HG03060 (cell line): ENCODE results near the gene LDHAL6B.

Source experiments
- ATAC-seq: cut with Tn5 transposase; IDR thresholded peaks from one replicate; pipeline ENCODE4 v1.9.1; 2021; ENCODE audit warnings: low read depth, moderate number of reproducible peaks; ENCODE audit not compliant: unreplicated experiment

LDHAL6B gene

DNA sequence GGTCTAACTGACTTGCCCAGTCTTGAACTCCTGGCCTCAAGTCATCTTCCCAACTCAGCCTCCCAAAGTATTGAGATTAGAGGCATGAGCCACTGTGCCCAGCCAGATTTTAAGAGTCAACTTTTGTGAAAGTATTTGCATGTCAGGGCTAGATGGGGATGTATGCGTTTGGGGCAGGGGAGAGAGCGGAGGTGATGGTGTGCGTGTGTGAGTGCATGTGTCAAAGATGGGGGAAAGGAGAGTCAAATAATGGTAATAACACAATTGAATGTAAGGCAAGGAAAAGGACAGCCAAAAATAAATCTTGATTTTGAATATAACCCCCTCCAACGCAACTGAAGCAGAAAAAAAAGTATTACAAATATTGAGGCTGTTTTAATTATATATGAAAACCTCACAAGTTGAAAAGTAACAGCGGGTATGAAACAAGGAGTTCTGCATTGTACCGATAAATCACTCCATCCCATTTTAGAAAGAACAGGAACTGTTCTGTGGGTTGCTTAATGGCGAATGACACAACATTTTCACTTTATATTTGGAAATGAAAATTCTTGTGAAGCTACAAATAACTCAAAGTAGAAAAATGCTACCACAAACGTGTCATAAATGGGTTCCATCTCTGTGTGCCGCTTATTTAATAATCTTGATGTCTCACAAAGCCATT, 29.9 kb upstream of the LDHAL6B start:
- no peak for ATAC-seq

DNA sequence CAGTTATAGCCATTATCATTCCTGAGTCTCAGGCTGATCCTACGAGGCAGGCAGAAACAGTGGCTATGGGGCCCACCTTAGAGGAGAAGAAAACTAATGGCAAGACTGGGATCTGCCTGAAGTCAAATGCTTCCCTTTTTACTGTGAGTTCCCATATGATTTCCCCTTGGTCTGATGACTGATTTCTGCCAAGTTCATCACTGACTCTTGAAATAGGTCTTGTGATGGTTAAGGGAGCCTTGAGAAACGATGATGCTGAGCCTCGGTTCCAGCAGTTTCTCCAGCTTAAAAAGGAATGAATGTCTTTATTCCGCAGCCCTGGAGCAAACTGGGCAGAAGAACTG, 29.4 kb upstream of the LDHAL6B start:
- no peak for ATAC-seq

DNA sequence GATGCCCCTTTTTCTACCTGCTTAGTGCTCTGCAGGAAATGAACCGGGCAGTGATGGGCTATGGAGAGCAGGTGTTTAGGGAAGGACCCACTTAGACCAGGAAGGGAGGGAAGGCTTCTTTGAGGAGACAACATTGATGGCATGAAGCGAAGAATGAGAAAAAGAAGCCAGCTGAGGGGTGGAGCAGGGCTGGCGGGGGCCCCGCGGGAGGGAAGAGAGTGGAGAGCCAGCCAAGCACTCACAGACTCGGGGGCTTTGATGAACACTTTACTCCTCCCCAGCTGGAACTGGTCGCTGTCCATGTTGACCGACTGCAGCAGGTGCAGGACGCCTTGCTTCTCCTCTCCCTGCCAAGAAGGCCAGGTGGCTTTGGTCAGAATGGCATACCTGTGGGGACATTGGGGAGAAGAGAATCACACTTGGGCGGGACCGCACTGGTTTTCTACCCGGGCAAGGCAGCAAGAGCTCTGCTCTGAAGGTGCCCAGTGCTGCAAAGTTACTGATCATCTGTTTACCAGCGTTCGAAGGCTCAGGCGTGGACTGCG, 28.4 kb upstream of the LDHAL6B start:
- ATAC-seq = no peak

DNA sequence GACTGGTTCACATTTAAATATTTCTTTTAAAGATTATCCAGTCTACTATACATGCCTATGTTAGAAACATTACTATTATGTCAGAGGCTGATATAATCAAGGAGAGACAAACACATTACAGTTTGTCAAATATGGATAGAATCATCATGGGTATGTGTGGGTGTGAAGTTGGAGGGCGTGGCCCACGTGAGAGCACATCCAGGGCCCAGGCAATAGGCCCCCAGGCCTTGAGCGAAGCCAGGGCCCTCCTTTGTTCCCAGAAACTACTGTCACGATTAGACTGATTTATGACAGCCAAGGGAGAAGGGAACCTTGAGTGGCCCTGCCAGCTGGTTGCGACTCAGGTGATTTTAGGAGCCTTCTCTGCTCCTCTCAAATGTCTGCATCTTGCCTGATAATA, 26.9 kb upstream of the LDHAL6B start:
- ATAC-seq = no peak

DNA sequence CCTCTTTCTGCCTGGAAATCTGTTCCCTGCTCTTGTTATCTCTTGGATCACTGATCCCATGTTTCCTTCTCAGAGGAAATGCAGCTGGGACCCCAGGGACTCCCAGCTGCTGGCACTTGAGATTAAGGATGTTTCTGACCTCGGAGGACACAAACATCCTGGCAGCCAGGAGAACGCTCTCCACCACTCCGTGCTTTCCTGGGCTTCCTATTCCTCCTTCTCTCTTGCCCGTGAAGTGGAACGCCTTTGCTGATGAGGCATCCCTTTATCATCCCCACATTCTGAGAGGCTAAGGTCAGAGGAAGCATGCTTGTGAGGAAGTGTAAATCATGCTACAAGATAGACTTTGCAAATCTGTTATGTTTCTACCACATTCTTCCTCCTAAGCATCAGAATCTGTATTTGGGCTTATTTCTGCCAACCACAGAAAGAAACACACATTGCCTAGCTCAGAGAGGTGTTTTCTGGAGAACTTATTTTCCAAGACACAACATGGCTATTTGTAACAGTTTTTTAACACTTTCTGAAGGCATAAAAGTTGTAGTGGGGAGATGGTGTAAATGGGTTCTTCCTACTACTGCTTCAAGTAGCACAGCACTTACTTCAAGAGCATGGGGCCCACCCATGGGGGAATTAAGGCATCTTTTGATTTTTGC, 25.6 kb upstream of the LDHAL6B start:
- no peak for ATAC-seq

DNA sequence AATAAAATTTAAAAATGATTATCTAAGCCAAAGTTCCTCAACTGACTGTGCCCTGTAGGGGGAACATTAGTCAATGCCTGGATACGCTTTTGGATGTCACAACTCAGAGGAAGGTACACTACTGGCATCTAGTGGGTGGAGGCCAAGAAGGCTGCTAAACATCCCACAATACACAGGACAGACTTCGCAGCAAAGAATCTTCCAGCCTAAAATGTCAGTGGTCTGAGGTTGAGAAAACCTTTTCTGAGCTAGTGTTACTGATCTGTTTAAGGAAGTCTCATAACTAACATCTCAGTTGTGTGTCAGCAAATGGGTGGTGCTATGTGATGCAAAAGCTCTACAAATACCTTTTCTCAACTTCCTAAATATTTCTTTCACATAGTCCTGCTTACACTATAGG, 20.9 kb upstream of the LDHAL6B start:
- no peak for ATAC-seq

DNA sequence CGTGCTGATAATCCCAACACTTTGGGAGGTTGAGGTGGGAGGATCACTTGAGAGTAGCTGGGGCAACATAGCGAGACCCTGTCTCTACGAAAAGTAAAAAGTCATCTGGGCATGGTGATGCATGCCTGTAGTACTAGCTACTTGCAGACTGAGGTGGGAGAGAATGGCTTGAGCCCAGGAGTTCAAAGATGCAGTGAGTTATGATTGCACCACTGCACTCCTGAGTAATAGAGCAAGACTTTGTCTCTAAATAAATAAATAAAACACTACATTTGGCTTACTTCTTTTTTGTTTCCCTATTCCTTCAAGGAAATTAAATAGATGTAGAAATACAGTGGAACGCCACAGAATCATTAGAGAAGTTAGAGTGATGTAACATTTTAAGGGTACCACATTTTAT, 20.1 kb upstream of the LDHAL6B start:
- no peak for ATAC-seq

DNA sequence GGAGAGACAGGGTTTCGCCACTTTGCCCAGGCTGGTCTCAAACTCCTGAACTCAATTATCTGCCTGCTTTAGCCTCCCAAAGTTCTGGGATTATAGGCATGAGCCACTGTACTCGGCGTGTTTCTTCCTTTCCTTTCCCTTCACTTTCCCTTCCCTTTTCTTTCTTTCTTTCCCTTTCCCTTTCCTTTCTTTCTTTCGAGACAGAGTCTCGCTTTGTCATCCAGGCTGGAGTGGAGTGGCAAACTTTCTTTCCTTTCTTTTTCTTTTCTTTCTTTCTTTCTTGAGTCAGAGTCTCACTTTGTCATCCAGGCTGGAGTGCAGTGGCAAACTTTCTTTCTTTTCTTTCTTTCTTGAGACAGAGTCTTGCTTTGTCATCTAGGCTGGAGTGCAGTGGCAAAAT, 17.4 kb upstream of the LDHAL6B start:
- no peak for ATAC-seq

DNA sequence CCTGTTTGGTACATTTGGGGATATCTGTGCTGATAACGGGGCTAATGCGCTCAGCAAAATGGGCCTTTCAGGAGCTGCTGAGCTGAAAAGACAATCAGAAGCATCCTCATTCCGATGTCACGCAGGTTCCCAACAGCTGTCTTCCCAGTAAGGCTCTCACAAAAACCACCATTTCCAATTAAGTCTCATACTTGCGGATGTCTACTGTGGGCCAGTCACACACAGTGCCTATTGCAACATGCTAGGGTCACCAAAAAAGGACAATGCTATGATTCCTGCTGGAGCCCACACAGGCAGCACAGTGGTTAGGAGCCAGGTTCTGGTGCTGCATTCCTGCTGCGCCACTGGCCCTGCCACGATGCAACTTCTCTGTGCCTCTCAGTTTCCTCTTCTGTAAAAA, 16.4 kb upstream of the LDHAL6B start:
- ATAC-seq = no peak

DNA sequence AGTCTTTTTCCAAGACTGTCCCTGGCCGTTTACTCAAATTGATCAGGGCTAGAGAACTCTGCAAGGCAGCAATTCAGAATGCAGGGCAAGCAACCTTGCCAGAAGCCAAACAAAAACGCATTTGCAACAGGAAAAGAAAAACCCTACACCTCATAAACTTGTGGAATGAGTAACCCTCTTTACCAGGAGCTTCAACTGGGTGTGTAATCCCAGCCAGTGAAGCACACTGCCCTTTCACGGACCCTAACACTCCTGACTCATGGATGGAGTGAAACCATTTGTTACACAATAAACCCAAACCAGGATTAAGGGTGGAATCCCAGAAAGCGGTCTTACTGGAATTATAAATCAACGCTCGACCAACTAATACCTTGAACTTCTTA, 14.8 kb upstream of the LDHAL6B start:
- ATAC-seq = no peak

DNA sequence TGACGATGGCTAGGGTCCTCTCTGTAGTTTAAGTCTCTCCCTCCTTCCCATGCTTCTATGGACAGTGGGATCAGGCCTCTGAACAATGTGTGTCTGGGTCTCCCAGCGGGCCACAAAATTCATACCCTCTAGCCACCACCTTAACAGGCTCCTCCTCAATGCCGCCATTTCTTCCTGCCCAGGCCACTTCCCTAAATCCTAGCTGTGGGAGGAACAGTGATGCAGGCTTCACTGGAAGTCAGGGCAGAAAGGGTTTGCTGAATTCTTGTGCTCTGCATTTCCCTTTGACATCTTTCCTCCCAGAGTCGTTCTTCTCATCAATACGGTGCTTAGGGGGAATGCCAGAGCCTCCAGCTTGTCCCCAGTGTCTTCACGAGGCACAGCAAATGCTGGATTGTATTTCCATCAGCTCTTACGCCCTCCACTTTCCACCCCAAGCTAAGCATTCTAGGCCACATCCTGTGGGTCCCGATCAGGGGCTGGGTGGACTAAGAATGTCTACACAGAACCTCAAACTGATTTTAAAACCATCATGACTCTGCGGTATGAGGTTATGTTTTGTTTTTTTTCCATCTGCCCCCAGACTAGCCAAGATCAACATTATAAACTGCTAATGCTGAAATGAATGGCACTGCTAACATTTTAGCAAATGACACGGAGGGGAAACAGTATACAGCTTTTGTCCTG, 11.9 kb upstream of the LDHAL6B start:
- ATAC-seq = no peak

DNA sequence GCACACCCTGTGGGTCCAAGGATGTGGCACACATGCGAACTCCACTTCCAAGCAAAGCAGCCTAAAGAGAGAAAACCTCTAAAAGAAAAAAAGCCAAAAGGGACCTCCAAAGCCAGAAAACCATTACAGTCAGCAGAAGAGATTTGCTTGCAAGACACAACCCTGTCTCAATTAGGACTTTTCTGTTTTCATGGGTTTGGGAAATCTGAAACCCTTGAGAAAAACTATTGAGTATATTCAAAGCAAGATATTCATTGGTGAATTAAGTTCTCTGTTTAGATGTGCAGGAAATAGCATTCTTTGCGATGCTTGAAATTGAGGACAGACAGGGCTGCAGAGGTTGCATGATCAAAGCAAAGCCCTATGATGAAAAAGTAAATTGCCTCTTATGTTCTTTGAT, 10.2 kb upstream of the LDHAL6B start:
- ATAC-seq = no peak

DNA sequence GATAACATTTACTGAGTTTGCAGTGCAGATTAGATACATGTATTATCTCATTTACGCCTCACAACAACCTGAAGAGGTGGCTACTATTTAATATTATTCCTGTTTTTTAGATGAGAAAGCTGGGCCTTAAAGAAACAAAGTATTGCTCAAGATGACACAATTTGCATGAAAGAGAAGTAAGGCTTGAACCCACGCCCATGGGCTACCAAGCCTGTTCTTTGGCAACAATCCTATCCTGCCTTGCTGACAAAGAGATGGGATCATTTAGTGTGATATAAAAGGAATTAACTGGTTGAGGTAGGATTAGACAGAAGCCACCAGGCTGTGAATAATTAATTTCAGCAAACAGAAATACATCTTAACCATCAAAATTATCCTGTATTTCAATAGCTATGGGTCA, 9.2 kb upstream of the LDHAL6B start:
- ATAC-seq = no peak

DNA sequence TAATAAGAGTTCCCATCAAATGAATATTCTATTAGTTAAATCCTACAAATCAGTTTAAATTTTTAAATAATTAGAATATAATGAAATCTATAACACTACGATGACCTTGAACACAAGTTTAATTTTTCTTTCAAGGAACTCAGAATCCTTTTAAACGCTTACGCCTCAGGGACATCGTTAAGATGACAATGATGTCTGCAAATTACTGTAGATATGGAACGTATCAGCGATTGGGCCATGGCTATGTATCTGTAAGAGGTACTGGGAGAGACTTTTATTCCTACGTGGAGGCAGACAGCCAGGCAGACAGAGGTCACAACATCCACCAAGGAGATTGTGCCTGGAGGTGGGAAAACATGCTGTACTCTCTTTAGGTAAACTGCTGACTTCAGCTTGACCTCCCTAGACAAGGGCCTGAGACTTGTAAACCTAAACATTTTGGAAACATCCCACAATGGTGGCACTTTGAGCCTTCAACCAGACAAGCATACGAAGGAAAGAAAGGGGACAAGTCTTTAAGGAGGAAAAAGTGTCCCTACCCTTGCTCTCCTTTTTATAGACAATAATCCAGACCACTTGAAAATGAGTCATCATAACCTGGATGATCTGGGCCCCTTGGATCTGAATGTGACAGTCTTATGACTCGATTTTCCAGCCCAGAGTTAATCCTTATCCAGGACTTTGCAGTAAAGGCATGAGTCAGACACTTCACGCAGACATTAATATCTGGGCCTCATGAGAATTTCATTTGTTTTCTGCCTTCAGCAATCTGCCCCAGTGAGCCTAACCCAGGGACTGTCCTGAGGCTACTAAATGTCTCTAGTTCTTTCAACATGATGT, 6.8 kb upstream of the LDHAL6B start:
- no peak for ATAC-seq

DNA sequence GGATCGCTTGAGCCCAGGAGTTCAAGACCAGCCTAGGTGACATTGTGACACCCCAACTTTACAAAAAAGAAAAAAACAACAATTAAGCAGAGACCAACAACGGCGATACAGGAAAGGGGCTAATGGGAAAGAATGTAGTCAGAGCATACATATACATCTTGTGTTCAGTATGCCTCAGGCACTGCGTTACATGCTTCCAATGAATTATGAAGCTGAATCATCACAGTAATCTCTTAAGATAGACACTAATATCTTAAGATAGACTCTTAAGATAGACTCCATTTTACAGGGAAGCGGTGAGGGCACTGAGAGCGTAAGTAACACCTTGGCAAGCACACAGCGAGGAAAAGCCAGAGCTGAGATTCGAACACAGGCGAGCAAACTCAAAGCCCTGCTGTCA, 6.1 kb upstream of the LDHAL6B start:
- no peak for ATAC-seq

DNA sequence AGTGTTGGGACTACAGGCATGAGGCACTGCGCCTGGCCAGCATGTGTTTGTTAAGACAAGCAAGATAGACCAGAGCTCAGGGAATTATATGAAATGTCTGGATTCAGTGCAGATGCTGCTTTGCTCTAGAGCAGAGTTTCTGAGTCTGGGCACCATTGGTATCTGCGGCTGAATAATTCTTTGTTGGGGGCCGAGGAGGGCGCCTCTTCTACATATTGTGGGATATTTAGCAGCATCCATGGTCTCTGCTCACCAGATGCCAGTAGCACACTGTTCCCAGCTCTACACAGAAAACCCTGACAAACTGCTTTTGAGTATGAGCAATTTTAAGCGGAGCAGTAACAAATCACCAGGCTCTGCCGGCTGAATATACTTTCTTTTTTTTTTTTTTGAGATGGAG, 3.6 kb upstream of the LDHAL6B start:
- ATAC-seq = no peak

DNA sequence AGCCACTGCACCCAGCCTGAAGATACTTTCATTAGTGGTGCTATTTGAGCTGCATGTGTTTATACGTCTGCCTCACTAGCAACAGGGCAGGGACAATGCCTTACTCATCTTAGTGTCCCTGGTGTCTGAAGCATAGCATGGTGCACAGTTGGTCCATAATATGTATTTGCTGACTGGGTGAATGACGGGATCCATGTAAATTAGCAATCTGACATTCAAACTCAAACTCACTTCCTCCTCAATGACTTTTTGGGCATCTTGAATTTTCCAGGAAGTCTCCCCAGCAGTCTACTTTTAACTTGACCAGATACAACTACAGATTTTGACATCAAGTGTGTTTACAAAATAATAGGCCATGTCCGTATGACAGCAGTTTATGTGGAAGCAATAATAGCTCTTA, 3.0 kb upstream of the LDHAL6B start:
- ATAC-seq = no peak

DNA sequence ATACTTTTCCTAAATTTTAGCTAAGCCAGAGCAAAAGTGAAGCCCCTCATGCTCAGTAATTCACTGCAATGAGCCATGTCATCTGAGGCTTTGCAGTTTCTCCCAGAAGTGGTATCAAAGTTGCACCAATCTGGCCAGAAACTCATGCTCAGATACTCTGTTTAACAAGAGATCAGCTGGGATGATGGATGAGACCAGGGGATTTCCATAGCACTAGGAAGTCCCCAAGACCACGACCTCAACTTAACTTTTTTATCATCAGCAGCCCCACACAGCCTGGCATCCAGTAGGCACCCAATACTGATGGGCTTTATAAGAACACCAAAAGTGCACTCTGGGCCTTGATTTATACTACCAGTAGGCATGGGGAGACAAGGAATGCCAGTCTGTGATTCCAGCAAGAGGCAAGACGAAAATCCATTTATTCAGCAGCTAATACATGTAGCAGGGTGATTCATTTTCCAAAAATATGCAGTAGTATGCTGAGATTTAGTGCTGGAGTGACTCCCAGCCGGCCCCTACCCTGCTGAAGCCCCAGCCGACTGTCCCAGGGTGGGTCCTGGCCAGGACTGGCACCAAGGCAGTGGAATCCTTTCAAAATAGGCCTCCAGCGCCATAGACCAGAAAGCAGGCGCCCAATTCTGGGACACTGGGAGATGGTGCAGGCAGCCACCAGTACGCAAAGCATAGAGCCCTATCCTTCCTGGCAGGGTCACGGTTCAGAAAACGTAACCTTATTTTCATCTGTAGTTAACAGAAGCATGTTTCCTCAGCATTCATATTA, 612 bp upstream of the LDHAL6B start:
- no peak for ATAC-seq

DNA sequence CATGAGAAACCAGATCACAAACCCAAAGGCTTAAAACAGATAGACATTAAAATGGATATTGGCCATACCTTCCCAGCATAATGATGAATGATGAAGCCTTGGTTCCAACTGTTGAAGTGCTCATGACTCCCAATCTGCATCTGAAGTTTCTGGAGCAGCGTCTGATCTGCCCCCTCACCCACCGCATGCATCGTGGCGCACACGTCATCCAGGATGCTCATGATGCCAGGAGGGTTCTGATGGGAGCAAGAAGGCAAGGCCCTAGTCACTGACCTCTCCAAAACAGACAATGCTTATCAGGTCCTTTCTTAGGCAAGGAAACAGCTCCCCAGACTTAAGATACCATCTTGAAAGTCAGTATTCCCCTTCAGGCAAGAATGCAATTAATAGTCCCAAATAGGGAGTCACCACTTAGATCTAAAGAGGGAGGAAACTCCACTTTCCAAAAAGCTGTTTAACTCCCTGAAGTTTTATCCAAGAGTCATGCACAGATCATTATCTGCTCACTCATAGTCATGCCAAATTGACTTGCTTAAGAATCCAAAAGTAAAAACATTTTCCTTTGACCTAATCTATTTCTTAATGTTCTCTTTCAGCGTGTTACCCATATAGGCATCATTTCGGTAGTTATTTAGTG, 2.1 kb downstream of the LDHAL6B start:
- ATAC-seq = no peak

DNA sequence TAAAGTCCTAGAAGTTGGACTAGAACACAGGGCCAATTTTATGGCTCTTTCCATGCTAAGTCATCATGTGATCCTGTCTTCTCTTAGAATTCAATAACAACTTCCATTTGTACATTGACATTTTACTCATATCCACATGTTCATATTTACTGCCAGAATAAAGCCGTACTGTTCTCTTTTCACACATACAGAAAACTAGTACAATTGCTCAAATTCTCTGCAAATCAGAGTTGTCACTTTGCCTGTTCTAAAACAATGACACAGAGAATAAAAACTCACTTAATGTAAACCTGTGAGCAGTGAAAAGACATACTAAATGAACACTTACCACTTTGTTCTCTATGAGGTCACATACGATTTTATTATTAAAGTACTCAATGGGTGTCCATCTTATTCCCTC, 3.5 kb downstream of the LDHAL6B start:
- ATAC-seq = no peak
